Measurements from ENCODE around the gene B4GALT2.

Gene B4GALT2

DNA sequence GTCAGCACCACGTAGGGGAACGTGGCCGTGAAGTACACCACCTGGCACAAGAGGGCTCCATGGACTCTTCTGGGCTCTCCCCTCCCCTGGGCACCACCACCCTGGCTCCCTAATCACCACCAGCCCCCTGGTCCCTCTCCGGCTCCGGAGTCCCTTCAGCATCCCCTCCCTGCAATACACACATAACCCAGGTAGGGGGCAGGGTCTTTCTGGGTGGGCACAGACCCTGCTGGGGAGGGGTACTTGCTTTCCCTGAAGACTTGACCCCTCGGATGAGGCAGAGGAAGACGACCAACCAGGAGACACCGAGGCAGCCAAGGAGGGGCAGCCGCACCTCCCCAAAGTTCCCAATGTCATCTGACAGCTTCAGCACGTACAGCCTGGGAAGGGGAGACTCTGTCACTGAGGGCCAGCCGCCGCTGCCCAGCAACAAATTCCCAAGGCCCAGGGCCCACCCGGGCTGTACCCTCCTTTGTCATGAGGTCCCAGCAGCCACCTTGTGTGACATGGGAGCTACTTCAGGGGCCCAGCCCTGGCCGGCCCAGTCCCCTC, 23.7 kb downstream of the B4GALT2 start:
- no peak for ATAC-seq
- no peak for DNase-seq

DNA sequence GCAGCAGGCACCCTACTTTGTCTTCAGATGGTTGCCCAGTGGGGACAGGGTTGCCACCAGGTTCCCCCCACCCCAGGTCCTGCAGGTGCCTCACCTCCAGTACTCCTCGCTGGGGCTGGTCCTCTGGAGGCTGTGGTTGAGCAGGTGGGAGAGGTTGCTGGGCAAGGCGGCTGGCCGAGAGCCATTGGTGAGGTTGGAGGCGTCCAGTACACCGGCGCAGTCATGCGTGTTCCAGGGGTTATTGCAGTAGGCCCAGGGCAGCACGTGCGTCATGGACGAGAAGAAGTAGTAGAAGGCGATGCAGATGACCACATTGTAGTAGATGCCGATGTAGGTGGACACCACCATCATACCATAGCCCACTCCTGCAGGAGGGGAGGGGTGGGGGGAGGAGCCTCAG, 29.2 kb downstream of the B4GALT2 start:
- no peak for DNase-seq
- no peak for ATAC-seq

DNA sequence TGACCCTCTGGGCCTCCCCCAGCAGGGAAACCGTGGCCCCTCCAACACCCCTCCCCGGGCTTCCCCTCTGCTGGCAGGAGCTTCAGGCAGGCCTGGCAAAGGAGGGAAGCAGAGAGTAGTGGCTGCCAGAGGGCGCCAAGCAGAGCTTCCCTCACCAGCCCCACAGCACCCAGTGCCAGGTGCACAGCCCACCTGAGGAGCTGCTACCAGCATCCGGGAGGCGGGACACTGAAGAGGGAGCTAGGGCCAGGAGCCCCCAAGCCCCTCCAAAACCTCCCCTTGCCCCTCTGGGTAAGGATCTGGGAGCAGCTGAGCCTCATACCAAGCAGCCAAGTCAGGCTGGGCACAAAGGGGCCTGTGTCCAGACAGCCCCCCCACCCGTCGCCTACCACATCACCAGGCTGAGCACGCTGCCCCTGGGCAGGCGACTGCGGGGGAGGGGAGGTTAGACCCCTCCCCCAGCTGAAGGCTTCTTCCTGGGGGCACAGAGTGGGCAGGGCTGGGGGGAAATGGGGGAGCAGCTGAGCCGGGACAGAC, 32.0 kb downstream of the B4GALT2 start:
- DNase-seq (no peak), ATAC-seq (no peak)

DNA sequence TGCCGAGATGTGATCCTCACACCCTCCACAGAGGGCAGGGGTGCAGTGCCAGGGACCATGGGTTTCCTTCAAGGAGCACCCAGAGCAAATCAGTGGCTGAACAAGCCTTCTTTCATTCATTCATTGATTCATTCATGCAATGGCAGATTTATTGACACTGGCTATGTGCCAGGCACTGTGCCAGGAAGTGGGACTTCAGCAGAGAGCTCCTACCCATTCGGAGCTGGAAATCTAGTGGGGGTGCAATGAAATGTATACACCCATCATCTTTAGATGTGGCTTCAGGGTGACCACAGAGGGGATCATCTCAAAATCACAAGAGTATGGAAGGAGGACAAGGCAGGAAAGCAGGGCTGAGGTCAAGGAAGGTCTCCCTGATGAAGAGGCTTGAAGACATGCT, 33.4 kb downstream of the B4GALT2 start:
- DNase-seq (no peak), ATAC-seq (no peak)

DNA sequence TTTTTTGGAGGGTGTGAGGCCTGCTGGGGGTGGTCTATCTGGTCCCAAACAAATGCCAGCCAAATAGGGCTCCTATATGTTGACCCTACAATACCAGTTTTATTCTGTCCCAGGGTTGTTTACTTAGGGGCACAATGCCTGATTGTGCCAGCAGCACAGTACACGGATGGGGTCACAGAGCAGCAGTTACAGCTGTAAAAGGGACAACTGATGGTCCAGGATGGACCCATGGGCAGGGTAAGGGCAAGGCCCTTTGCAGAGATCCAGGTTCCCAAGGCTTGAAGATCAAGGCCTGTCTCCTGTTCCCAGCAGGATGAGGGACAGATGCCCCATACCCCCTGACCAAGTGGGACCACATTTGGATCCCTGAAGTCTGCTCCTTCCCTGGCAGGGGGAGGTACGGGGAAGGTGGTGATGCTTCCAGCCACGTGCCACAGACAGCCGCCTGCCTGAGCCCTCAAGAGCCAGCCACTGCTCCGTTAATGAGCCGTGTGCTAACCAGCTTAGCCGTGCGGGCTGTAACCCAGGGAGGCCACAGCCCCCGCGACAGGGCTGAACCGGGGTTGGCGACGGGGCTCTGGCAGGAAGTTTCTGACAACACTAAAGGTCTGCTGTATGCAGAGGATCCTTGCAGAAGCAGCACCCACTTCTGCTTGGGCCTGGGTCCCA, 34.1 kb downstream of the B4GALT2 start:
- ATAC-seq (no peak), DNase-seq (no peak)

DNA sequence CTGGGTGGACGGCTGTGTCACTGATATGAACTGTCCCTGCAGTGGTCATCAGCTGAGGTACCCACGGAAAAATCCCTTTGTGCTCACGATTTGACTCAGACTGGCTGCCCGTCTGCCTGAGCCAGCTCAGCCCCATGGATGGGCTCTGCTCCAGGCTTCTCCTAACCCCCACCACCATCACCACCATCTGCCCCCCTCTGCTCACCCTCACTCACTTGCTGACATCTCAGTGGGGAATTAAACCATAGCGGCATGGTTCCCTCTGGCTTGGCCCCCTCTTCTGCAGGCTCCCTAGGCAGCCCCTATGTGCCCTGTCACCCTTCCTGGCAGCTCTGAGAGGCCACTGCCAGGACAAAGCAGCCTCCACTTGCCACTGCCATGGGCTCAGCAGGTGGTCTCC, 34.9 kb downstream of the B4GALT2 start:
- DNase-seq (no peak), ATAC-seq (no peak)

DNA sequence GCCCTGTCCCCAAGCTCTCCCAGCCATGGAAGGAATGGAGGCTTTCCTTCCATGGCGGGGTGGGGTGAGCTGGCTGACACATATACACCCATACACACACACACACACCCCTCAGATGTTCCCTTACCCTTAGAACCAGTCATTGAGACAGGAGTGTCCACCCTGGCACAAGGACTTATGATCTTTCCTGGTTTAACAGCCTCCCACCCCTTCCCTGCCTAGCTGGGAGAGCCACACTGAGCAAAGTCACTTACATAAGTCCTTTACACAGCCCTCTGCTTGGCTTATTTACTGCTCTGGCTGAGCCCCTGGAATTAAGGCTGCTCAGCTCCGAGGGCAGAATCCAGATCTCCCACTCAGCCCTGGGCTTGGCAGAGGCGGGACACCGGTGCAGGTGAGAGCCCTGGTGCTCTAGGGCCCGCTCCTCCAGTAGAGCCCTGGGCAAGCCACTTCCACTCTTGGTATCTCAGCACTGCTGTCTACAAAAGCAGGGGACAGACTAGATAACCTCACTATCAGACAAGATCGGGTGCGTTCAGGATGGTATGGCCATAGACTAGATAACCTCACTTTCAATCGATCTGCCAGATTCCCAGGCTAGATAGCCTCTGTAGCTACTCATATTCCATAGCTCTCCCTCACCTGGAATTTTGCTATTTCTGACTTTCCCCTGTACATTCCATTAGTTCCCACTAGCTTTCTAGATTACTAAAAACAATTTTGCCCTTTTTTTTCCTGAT, 35.5 kb downstream of the B4GALT2 start:
- no peak for DNase-seq
- no peak for ATAC-seq

DNA sequence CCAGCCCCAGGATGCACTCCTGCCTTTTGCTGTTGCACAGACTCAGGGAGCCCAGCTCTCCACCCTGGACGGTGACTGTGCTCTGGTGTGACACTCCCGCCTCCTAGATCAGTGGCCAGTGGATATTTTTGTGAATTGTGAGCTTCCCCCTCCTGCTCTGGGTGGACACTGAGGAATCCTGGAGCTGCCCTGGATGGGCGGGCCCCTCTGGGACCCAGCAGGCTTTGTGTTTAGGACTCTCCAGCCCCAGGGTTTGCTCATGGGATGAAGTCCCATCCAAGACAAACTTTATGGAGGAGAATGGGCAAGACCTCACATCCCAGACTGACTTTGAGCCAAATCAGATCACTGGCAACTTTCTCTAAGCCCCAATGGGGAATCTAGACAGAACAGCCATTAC, 36.2 kb downstream of the B4GALT2 start:
- no peak for ATAC-seq
- no peak for DNase-seq

DNA sequence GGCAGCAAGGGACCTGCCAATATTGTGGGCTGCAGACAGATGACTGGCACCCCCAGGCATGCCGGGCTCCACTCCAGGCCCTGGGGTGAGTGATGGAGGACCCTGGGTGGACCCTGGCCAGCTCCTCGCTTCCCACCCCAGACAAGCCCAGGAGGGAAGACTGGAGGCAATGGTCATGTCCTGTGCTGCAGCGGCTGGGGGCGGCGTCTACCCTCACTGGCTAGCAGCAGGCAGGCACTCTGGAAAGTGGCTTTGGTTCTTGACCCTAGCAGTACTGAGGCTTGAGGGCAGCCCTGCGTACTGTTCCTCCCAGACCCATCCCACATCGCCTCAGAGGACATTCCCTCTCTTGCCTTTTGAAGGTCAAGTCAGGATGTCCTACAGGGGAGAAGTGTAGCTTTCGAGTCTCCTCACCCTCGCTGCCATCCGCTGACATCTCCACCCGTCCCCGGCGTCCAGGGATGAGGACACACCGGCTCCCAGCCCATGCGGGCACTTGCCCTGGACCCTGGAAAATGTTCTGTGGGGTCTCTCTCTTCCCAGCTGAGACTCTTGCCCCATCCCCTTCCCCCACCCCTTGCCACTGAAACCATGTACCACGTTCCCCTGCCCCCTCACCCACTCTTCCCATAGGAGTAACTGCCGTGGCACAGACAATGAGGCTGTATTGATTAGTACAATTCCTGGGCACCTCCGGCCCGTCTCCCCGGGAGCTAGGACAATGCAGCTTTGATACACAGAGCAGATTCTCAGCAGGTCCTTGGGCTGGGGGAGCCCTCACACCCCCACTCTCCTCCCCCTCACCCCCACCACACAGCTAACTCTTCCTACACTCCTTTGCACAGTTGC, 37.3 kb downstream of the B4GALT2 start:
- no peak for ATAC-seq
- DNase-seq, result no peak

DNA sequence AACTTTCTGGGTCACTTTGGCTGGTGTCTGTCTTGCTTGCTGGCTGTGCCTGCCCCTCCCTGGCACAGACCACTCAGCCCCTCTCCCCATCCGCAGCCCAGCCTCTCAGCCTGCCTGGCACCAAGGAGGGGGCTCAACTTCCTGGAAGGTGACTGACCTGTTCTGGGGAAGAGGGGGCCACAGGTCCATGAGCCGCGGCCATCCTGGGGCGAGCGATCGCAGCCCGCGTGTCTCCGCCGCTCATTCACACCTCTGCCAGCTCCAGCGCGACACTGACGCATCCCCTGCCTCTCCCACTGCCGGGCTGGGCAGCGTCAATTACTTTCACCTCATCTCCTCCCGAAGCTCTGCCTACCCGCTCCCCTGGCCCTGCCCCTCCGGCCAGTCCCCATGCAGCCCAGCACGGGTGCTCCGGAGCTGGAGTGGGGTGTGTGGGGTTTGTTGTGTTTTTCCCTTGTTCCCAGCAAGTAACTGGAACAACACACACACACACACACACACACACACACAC, 37.9 kb downstream of the B4GALT2 start:
- no peak for ATAC-seq
- DNase-seq, result no peak

DNA sequence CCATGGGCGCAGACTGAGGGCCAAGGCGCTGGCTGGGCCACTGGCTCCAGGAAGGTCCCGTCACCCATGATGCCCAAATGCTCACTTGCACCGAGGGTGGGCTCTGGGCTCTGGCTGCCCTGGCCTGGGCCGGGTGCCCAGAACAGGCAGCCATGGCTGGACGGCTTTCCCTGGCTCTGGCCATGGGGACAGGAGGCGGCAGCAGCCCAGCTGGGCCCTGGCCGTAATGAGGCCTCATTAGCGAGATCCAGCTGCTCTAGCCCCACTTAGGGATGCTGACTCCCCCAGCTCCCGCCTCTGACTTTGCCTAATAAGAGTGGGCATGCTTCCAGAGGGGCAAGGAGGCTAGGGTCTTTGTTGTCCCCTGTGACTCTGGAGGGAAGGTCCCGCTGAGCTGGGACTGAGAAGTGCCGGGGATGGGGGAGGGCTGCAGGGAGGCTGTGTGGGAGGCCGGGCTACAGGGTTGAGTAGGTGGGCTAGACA, 40.5 kb downstream of the B4GALT2 start:
- no peak for ATAC-seq
- no peak for DNase-seq

DNA sequence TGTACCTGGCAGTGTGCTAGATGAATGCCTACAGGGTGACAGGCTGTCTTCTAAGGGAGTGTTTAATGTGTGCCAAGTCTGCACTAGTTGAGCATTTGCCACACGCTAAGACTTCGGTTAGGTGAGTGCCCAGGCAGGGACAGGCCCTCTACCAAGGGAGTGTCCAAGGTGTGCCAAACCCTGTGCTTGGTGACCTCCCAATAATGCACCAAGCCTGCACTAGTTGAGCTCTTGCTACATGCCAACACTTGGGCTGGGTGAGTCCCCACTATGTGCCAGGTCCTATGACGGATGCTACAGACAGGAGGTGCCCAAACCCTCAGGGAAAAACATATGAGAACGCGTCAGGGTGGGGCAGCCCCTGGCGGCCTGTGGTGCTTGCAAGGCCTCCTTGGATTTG, 41.5 kb downstream of the B4GALT2 start:
- ATAC-seq (no peak), DNase-seq (no peak)

DNA sequence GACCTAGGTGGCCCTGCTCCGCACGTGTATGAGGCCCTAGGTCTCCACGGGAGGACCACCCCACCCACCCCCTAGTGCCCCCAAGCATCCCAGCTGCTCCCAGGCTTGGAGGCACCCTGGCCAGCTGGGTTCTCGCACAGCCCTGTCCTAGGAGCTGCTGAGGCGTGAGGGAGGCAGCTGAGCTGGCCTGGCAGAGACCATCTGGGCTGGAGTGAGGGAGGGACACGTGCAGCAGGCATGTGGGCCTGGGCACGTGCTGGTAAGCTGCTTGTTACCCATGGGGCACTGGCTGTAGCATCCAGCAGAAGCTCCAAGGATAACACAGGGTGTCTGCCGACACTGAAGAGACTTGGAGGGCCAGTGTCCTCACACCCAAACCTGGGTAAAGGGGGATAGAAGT, 42.1 kb downstream of the B4GALT2 start:
- no peak for ATAC-seq

DNA sequence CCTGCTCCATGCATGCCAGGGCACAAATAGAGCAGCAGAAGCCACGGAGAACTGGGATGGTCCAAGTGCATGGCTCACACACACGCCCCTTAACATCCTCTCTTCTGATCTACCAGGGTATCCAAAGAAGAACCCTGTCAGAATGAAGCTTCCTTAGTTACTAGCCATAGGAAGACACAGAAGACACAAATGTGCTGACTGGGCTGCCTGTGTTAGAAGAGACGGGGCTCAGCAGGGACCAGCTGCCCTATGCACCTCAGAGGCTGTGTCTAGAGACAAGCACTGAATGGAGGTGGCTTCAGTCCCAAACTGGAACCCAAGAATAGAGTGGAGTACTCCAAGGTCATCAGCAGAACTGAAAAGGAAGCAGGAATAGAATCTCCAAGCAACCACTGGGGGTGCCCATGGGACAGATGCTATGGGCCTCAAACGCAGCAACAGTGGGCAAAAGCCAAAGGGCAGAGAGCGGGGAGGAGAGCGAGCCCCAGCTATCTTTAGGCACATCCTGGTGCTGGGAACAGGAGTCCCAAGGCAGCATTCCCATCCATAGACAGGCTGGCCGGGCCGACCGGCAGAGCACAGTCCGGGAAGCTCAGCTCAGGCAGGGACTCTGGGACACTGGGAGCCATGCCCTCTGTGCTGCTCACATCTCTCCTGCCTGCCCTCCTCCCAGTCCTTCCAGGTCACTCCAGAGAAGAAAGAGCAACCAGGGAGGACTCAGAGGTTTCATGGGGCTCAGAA, 42.7 kb downstream of the B4GALT2 start:
- ATAC-seq (no peak), DNase-seq (no peak)

More for the DNA sequence above, 42.1 kb downstream of the B4GALT2 start:
- DNase-seq, result no peak

DNA sequence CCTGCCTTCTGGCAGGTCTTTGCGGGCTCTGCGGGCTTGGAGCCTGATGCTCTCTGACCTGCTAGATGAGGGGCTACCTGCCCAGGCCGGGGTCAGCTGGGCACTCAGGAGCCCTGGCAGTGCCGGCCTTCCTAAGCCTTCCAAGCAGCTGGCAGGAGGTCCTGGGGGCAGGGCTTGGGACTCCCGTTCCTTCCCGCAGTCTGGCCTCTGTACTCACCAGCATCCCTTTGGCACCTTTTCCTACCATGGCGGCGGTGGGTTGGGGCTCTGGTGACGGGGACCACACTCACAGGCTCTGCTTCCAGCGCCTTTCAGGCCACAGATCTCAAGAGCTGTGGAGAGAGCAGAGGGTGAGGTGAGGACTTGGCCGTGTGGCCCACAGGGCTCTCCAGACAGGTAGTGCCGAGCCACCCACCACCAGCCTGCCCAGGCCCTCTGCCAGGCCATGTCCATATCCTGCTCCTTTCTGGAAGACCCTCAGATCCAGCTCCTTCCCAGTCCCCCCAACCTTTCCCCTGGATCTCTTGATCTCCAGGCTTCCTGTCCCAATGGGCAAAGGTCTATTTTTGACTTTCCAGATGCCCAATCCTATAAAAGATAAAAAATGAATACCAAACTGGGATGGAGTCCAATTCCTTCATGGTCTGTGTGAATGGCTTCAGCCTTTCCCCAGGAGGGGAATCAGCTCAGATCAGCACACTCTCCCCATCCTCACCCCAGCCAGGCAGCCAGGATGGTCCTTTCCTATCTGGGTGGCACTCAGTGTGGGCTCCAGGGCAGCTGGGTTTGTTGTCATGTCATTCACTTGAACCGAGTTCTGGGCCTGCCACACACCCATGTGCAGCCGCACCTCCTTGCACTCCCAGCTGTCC, 45.3 kb downstream of the B4GALT2 start:
- ATAC-seq (no peak), DNase-seq (no peak)

DNA sequence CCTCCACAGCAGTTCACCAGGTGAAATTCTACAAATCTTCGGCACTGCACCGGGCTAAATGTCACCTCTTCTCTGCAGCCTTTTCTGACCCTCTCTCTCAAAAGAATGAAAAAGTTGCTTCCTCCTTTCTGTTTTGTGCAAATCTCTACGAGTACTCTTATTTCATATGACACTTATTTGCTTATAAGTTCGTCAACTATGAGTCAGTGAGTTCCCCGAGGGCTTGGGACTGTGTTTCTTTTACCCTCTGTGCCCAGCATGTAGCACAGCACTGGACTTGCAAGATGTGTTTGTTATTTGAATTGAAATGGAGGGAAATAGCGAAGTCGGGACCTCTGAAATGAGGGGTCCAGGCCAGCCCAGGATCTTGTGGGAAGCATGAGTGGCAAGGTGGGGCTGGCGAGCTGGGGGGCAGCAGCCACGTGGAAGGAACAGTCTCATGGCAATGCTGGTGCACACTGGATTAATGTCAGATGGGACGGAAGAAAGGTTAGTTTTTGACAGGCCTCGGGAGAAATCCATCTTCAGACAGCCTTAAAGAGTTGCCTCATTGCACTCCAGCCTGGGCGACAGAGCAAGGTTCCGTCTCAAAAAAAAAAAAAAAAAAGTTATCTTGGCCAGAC, 46.0 kb downstream of the B4GALT2 start:
- no peak for ATAC-seq
- DNase-seq, result no peak

DNA sequence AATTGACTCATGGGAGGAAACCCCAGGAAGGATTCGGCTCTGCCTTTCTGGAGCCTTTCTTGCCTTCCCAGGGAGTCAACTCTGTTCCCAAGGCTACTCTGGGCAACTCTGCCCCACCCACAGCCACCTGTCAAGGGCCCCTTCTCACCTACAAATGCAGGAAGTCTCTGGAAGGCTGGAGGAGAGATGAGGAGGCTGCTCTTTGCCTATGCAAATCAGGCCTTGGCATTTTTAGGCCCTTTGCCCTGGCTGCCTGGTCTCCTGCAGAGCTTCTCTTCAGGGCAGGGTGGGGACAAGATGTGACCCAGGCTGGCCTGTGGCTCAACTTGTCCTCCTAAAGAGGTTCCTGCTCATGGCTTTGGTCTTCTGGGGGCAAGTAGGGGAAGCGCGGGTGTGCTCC, 46.8 kb downstream of the B4GALT2 start:
- DNase-seq (no peak), ATAC-seq (no peak)

DNA sequence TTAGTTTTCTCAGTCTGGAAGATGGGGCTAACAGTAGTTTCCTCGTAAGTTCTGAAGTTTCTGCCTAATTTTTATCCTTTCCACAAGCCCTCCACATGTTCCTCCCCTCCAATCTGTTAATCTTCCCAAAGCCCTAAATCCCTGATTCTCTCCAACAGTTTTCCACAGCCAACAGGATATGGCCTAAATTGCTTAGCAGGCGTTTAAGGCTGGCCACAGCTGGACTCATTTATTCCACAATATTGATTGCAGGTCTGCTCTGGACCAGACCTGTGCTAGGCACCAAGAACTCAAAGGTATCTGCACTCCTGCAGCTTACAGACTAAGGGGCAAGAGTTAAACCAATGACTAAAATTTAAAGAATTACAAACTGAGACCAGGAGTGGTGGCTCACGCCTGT, 48.3 kb downstream of the B4GALT2 start:
- DNase-seq (no peak), ATAC-seq (no peak)

DNA sequence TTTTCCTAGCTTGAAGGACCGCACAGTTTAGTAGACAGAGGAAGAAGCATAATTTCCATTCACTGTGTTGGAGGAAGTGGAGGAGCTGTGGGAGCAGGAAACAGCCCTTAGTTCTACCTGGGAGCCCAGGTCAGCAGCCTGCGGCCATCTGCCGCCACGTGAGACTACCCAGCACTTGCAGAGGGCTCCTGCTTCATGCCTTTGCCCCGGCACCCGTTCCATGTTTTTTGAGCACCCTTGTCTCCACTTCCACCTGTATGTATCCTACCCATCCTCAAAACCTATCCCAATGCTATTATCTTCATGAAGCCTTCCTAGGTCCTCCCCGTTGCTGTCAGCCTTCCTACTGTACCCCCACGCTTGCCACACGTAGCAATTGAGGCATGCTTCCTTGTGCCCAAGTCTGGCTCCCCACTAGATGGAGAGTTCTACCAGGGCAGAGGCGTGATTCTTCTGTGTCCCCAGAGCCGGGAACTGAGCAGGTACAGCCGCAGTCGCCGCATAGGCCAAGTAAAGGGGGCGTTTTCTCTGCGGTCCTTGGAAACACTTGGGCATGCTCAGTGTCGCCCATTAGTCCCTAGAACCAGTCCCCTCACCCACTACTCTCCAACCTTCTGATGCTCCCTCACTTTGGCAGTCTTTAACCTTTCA, 50.4 kb downstream of the B4GALT2 start:
- DNase-seq, result no peak
- ATAC-seq, result peak; percentile 42

All from stimulated activated naive CD8-positive, alpha-beta T cell treated with anti-CD3 and anti-CD28 coated beads, Interleukin-15, Interleukin-2, amounts not matched to agents 100 U/mL and 50 U/mL, for 24 hours (primary cell).